Measurements from ENCODE around the gene PLXNC1.

PLXNC1 gene

DNA sequence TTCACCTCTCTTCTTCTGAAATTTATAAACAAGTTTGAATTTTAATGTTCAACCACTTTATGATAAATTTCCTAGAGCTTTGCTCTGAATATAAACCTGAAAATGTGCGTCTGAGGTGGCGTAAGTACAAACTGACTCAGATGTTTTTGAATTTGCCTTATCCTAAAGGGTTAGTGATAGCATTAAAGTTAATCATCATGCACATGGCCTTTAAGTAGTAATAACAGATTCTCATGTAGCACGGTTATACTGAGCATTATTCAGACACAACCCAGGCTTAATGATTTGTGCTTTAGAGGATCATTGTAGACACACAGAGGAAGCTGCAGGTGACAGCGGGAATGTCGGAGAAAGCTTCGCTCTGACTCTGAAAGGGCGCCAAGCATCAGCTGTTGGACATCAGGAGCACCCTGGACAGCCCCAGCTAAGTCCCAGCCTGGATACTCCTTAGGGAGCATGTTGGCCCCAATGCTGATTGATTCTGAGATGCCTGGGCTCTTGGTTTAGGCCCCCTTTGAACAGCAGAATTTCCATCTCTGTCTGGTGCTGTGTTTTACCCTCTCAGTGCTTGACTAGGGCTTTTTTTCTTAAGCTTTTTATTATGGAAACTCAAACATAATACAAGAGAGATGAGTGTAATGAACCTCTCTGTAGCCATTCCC, 91.1 kb downstream of the PLXNC1 start:
- no peak for DNase-seq (ENCODE audit: low read depth in 2 of 2)

DNA sequence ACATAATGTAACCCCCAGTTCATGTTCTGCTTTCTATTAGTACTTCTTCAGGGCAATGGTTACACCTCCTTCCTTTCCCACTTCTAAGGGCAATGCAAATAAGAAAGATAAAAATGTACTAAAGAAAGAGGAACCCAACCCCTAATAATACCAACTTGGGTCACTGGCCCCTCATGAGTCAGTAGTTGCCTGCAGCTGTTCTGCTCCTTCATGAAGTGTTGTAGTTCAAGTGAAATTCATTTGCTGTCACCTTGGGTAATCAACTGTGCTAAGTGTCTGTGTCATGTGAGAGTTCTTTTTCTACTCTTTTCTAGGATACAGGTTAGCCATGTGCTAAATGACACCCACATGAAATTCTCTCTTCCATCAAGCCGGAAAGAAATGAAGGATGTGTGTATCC, 91.8 kb downstream of the PLXNC1 start:
- no peak for DNase-seq (ENCODE audit: low read depth in 2 of 2)

DNA sequence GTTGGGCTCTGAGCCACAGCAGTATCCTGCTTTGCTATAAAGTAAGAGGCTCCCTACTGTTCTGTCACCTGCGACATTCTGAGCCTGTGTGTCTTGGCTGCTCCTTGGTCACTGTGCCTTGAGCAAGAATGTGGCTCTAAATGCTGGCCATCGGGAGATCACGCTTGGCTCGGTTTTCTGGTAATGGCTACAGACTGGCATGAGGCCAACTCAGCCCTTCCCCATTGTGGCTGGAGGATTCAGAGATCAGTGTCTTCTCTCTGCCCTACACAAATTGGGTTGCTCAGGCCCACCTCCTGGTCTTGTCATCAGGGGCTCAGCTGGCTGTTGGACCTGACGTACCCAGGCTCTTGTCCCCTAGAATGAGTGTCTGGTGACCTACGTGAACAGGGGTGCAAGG, 94.5 kb downstream of the PLXNC1 start:
- no peak for DNase-seq (ENCODE audit: low read depth in 2 of 2)

DNA sequence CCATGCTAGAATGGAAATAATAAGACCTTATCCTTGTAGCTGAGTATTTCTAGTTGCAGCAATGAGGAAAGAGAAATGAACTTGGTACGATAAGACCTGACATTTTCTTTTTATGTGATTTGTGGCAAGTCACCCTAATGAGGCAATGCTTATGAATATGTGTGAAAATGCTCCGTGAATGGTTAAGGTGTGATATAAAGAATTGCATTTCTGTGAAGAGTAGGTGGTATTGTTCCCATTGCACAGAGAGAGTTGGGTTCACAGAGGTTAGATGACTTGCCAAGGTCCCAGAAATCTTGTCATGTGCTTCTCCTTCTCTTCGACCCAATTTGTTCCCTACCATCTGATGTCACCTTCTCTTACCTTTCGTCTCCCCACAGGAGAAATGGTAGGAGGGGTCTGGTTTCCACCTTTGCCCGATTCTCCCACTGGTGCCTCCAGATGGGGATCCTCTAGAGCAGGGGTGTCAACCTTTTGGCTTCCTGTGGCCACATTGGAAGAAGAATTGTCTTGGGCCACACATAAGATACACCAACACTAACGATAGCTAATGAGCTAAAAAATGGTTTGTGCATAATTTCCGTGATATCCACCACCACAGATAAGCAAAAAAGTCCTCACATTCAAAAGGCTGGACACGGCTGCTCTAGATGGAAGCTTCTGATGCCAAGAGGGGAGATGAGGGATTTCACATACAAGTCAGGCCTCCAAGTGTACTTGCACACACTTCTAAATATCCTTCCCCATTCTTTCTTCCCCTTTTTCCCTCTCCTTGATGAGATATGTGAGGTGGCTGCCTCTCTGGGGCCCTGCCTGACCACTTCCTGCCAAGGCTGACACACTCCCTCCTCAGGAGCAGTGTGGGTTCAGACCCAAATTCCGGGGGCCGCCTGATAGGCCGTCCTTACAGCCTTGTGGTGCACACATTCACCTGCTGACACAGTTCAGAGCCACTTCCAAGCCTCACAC, 96.1 kb downstream of the PLXNC1 start:
- peak in 1 of 2 experiments; percentile 35 for DNase-seq (ENCODE audit: low read depth in 2 of 2)

DNA sequence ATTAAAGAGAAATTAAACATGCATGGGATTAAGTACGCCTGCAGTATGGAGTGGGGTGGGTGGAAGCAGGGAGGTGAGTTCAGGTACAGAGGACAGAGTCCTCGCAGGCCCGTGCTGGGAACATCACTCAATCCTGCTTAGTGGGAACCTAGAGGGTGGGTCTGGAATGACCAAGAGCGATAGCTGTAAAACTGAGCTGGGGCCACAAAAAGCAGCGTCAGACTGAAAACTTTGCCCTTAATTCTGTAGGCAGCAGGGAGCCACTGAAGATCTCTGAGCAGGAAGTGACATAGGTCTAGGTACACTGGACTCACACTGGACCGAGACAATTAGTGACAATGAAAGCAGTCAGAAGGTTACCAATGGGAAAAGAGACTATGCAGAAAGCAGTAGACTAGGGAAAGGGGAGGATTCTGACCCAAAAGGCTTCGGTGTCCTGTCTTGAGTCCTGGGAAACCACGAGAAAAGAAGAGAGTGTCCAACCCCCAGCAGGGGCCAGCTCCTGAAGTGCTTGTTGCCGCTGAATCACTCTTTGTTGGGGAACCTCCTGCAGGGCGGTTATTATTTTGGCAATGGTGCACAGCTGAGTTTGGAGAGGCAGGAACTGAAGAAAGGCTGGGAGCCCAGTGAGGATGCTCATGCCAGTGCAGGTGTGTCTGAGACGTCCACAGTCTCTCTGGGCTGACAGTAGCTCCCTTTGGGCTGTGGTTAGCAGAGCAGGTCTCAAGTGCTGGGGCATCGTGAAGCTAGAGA, 97.4 kb downstream of the PLXNC1 start:
- no peak for DNase-seq (ENCODE audit: low read depth in 2 of 2)

DNA sequence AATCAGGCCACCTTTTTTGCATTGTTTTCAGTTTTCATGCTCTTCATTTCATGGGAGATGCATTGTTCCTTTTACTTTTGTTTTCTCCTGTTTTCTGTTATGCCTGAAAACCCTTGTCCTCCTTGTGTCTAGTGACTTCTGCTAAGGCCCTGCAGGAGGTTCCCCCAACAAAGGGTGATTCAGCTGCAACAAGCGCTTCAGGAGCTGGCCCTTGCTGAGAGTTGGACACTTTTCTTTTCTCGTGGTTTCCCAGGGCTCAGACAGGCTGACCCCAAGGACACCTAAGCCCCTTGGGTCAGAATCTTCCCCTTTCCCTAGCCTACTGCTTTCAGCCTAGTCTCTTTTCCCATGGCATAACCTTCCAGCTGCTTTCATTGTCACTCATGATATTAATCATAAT, 98.9 kb downstream of the PLXNC1 start:
- DNase-seq (ENCODE audit: low read depth in 2 of 2), result no peak

DNA sequence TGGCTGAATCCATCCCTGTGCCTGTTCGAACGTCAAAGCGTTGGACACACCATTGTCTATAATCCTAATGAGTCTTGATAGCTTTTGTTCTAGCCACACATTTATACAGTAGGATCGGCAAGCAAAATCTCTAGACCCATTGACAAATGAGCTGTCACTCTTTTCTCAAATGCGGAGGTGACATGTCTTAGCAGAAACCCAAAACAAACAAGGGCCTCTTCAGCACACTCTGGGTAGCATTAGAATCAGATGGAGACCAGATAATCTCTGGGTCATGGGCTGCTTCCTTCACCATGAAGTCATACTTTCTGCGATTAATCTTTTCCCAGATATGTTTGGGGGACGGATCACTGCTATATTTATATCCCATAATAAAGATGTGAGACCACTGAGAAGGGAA, 100.2 kb downstream of the PLXNC1 start:
- no peak for DNase-seq (ENCODE audit: low read depth in 2 of 2)

DNA sequence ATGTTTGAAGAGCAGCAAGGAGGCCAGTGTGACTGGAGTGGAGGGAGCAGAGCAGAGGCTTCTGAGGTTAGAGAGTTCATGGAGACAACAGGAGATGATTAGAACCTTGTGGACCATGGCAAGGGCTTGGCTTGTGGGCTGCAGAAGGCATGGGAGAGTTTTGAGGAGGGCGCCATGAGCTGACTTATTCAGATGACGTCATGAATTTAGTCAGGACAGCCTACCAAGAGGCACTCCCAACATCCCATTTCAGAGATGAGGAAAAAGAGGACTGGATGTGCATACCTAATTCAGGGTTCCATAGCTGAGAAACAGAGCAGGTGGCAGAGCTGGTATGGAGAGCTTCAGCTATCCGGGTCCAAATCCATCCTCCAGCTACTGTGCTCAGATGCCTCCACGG, 101.8 kb downstream of the PLXNC1 start:
- DNase-seq (ENCODE audit: low read depth in 2 of 2), result no peak

DNA sequence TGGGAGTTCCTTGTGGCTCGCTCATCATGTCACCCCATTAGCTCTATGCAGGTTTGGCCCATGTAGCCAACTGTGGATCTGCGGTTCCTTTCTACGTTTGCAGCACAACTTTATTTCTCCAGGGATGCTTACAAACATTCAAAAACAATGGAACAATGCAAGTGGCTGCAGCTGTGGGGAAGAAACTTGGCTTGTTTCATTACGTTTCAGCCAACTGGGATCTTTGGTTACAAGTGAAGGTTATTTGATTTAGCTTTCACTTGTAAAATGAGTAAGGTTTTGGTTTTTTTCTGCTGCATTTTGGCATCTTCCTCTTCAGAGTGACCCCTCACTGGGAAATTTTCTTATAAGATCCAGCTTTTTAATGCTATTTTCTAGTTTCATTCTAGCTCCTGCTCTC, 105.9 kb downstream of the PLXNC1 start:
- no peak for DNase-seq (ENCODE audit: low read depth in 2 of 2)

DNA sequence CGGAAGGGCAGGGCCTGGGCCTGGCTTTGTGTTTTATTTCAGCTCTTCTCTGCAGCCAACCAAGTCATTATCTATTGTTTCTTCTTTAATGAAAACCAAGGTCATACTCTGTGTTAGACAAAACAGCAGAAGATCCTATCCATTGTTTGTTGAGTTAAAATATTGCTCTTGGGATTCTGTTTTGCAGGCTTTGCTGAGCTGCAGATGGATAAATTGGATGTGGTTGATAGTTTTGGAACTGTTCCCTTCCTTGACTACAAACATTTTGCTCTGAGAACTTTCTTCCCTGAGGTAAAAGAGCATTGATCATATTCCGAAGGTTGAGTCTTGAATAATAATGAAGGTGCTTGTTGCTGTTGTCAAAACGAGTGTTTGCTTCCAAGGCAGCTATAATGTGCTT, 106.6 kb downstream of the PLXNC1 start:
- DNase-seq (ENCODE audit: low read depth in 2 of 2), result no peak

DNA sequence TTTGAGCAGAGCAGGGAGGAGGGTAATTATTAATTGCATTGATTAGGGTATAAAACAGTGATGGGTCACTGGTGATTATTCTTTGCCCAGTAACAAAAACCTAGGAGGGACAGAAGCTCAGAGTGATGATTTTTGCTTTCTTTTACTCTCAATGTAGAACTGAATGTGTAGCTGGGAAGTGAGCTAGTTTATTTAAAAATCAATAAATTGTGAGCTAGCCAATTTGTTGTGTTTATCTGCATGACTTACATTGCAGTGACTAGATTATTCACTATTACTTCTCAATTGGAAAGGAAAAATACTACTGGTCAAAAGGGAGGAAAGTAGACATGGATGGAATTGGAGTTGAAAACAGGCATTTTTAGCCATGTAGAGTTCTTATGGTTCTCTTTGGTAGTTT, 107.1 kb downstream of the PLXNC1 start:
- no peak for DNase-seq (ENCODE audit: low read depth in 2 of 2)

DNA sequence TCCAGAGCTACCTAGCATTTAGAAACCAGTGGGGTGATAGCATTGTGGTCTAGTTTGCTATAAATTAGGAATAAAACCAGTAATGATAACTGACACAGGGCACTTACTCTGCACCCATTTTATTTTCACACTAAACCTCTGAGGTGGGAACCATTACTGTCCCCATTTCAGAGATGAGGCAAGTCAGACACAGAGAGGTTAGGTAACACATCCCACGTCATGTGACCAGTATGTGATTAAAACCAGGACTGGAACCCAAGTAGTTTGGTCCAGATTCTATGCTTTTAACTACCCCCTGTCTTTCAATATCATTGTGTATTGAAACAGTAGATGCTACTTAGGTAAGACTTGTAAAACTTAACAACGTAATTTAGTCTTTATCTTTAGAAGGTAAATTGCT, 110.2 kb downstream of the PLXNC1 start:
- DNase-seq (ENCODE audit: low read depth in 2 of 2), result no peak

DNA sequence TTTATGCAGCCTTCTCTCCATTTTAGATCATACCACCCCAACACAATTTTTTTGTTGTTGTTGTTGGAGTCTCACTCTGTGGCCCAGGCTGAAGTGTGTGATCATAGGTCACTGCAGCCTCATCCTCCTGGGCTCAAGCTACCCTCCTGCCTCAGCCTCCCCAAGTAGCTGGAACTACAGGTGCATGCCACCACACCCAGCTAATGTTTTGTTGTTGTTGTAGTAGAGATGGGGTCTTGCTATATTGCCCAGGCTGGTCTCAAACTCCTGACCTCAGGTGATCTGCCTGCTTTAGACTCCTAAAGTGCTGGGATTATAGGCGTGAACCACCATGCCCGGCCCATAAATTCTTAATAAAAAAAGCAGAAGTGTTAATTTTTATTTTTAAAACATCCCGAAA, 111.6 kb downstream of the PLXNC1 start:
- no peak for DNase-seq (ENCODE audit: low read depth in 2 of 2)

DNA sequence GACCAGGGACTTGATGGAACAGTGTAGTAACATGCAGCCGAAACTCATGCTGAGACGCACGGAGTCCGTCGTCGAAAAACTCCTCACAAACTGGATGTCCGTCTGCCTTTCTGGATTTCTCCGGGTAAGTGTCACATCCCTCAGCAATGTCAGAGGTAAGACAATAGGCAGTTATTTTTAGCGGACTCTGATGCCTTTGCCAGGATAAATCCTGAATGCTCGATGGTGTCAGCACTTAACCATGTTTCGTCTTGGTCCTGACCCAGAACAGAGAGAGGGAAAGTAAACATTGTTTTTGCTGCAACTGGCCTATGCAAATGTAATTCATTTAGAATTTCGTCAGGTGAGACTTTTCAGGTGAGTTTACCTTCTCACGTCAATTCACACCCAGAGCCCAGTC, 112.3 kb downstream of the PLXNC1 start:
- no peak for DNase-seq (ENCODE audit: low read depth in 2 of 2)

DNA sequence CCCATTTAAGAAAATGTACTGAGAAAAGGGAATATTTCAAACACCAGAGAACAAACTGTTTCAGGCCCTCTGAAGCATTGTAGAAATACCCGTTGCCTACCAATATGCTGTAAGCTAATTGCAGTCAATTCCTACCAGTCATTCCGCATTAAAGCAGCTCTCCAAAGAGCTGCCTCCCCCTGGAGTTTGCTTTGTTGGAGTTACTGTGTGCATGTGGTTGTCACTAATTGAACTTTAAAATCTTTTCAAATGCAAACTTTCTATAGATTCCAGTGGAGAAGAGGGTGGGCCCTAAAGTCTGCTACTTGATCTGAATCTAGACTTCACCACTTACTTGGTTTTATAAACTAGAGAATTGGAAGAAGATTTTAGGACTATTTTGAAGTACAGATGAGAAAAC, 112.7 kb downstream of the PLXNC1 start:
- DNase-seq (ENCODE audit: low read depth in 2 of 2), result no peak

DNA sequence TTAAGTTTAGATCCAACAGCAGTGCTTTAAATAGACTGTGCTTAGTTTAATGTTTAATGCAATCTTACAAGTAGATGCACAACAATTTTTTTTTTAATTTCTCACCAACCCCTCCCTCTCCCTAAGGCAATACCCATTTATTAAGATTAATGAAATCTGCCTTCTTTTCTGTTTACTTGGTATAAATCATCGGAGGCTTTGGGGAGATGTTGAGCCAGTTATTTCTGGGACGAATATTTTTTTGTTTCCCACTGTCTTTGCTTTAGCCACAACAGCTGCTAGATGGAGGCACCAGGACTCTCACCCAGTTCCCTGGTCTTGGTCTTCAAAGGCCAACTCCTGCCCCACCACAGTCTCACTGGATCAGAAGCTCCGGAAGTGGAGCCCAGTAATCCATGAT, 113.4 kb downstream of the PLXNC1 start:
- no peak for DNase-seq (ENCODE audit: low read depth in 2 of 2)

DNA sequence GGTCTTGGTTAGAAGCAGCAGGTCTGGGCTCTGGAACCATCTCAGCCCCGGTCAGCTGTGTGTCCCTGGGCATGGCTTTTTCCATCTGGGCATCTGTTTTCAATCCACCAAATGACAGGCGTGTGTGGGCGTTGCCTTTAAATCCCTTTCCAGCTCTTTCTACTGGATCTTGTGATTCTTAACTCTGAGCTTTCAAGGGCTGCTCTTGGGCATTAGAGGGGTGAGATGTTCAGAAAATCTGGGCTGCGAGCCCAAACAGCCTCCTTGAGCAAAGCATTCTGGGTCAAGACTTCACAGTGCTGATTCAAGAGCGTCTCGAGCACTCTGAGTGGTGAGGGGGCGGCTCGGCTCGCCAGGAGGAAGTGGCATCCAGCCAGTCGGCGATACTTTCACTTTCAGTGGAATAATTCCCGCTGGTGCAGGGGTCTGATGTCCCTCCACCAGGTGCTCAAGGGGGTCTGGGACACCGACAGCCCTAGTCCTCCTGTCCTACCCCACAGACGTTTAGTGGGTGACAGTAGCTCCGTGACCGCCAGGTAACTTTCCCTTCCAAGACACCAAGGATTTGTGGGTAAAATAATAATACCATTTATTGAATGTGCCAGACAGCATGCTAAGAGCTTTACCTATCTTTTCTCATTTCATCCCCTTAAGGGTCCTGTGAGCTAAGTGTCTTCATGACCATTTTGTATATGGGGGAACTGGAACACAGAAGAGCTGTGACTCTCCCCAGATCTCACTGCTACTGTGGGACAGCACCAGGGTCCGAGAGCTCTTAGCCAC, 114.0 kb downstream of the PLXNC1 start:
- DNase-seq (ENCODE audit: low read depth in 2 of 2), result peak; percentile 39 to 58

DNA sequence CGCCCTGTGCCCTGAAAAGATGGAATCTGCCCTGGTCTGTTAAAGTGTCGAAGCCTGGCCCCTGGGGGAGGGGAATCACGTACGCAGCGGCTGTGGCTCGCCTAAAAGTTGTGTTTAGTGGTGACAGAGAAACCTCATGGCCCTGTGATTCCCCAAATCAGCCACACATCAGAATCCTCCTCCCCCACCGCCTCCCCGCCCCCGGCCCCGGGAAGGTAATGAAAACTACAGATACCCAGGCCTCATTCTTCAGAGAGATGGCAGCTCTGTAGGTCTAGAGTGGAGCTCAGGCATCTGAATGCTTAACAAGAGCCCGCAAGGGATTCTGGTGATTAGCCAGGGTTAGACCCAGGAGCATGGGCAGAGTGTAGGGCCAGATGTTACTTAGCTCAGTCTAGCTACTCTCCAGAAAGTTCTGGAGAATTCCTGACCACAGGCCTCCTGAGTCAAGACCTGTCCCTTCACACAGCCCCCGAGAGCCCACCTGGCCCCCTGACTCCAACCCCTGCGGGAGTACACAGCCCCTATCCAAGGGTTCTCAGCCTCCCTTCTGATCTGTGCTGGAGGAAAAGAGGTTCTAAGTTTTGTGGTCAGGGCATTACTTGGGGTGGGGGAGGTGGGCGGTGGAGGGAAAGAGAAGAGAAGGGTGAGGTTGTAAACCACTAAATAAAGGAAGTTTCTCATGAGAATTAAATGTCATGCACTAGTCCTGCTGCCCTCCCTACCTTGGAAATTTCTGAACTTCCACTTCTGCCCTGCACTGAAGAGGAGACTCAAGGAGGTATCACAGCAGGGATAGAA, 114.8 kb downstream of the PLXNC1 start:
- DNase-seq (ENCODE audit: low read depth in 2 of 2), result peak; percentile 44 to 74

DNA sequence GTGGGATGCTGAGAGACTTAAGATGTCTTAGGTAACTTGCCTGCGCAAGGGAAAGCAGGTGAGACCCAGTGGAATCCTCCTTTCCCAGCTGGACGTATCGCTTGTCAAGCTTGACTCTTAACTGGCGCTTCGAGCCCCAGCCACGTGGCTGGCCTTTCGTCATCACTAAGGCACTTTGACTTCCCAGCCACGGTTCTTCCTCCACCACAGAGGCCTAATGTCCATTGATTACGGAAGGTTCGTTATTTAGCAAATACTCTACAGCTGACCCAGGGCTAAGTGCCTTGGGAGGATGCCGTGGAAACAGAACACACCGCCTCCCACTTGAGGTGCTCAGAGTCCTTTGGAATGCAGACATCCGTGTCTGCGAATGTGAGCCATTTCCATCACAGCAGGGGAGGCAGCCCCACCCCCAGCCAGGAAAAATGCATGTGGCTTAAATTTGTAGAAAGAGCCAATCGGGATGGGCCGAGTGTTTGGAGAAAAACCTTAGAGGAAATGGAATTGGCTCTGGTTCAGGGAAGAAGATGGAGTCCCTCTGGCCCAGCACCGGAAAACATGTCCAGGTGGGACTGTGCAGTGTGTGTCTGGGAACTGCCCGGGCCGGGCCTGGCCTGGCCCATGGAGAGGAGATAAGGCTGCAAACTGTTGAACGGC, 115.7 kb downstream of the PLXNC1 start:
- no peak for DNase-seq (ENCODE audit: low read depth in 2 of 2)

DNA sequence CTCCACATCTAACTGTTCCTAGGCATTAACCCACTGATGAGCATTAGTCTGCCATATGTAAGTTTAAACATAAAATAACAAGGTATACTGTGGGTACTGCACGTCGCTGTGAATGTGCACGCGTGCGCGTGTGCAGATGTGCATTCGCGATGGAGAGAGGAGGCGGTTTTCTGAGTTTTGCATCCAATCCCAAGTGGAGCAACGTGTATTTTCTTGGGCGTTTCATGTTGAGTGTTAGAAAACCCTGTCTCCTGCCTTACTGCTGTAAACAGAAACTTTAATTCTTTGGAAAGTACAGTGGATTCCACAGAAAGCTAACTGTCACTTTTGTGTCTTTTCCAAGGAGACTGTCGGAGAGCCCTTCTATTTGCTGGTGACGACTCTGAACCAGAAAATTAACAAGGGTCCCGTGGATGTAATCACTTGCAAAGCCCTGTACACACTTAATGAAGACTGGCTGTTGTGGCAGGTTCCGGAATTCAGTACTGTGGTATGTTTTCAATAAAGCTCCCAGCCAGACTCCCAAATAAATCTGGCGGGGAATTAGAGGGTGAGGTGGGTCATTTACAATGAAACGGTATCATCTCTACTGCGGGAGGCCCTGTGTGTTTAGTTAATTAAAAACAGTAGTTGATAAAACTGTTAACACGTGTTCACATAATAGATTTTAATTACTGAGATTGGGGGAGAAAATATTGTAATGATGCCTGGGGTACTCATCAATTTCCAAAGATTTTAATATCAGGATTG, 116.5 kb downstream of the PLXNC1 start:
- DNase-seq (ENCODE audit: low read depth in 2 of 2), result no peak
